Mesenchymal stem cell (in vitro differentiated cells and primary cell): Measurements from ENCODE around the gene OR51B5.

Experiments
- DNase-seq: peaks from one replicate; pipeline ENCODE4 v3.0.0-alpha.2; 2013
- H2AFZ ChIP-seq: one replicate; pipeline ENCODE4 v1.6.1; 2013; ENCODE audit warnings: low read depth, mild to moderate bottlenecking, control low read depth, inconsistent platforms, low read length, moderate library complexity
- H2AK5ac ChIP-seq: 2 replicates; pipeline ENCODE4 v1.6.1; 2013; ENCODE audit warnings: low read length, moderate library complexity, mild to moderate bottlenecking, inconsistent platforms; ENCODE audit not compliant: severe bottlenecking
- H2BK120ac ChIP-seq: one replicate; pipeline ENCODE4 v1.6.1; 2013; ENCODE audit warnings: low read depth, mild to moderate bottlenecking, inconsistent platforms, low read length, moderate library complexity
- H2BK12ac ChIP-seq, 2 experiments: one replicate each; pipeline ENCODE4 v1.6.1; 2013; ENCODE audit warnings: inconsistent platforms in 2 of 2, low read length in 2 of 2, mild to moderate bottlenecking in 2 of 2, moderate library complexity in 2 of 2, control low read depth in 1 of 2
- H2BK15ac ChIP-seq: one replicate; pipeline ENCODE4 v1.6.1; 2013; ENCODE audit warnings: mild to moderate bottlenecking, low read depth, inconsistent platforms; ENCODE audit not compliant: poor library complexity, severe bottlenecking
- H2BK5ac ChIP-seq: 2 replicates; pipeline ENCODE4 v1.6.1; 2013; ENCODE audit warnings: low read depth, mild to moderate bottlenecking, low read length, control low read depth, inconsistent platforms; ENCODE audit not compliant: poor library complexity, severe bottlenecking
- H3K14ac ChIP-seq, 2 experiments: one replicate each; pipeline ENCODE4 v1.6.1; 2013; ENCODE audit warnings: inconsistent platforms in 2 of 2, low read length in 2 of 2, control low read depth in 1 of 2, mild to moderate bottlenecking in 1 of 2, moderate library complexity in 1 of 2
- H3K18ac ChIP-seq, 2 experiments: one replicate each; pipeline ENCODE4 v1.6.1; 2013; ENCODE audit warnings: inconsistent platforms in 2 of 2, low read length in 2 of 2, control low read depth in 1 of 2, low read depth in 1 of 2, mild to moderate bottlenecking in 1 of 2
- H3K23ac ChIP-seq, 2 experiments: one replicate each; pipeline ENCODE4 v1.6.1; 2013; ENCODE audit warnings: inconsistent platforms in 2 of 2, low read length in 2 of 2, mild to moderate bottlenecking in 2 of 2, moderate library complexity in 2 of 2, control low read depth in 1 of 2
- H3K27ac ChIP-seq: 2 replicates; pipeline ENCODE4 v1.5.1; 2013; ENCODE audit warnings: mild to moderate bottlenecking, moderate library complexity, low read length, control low read depth, inconsistent platforms; ENCODE audit not compliant: poor library complexity, severe bottlenecking
- H3K27me3 ChIP-seq, 2 experiments: 2 replicates each; pipeline versions ENCODE4 v1.6.1 to v1.7.0; 2013; ENCODE audit warnings: low read length in 2 of 2, mild to moderate bottlenecking in 2 of 2, moderate library complexity in 2 of 2, control low read depth in 1 of 2, inconsistent platforms in 1 of 2; ENCODE audit not compliant: control insufficient read depth in 1 of 2, insufficient read depth in 1 of 2
- H3K36me3 ChIP-seq, 2 experiments: 2 replicates each; pipeline versions ENCODE4 v1.6.1 to v1.7.0; 2013; ENCODE audit warnings: low read length in 2 of 2, control low read depth in 1 of 2, inconsistent platforms in 1 of 2, low read depth in 1 of 2, mild to moderate bottlenecking in 1 of 2; ENCODE audit not compliant: insufficient read depth in 2 of 2, control insufficient read depth in 1 of 2
- H3K4ac ChIP-seq, 2 experiments: one replicate each; pipeline ENCODE4 v1.6.1; 2013; ENCODE audit warnings: inconsistent platforms in 2 of 2, low read length in 2 of 2, mild to moderate bottlenecking in 2 of 2, moderate library complexity in 2 of 2, control low read depth in 1 of 2, low read depth in 1 of 2
- H3K4me1 ChIP-seq: 2 replicates; pipeline ENCODE4 v1.6.1; 2013; ENCODE audit warnings: low read depth, low read length, control low read depth; ENCODE audit not compliant: control insufficient read depth, insufficient read depth
- H3K4me2 ChIP-seq: 2 replicates; pipeline ENCODE4 v1.6.1; 2013; ENCODE audit warnings: low read length, mild to moderate bottlenecking, inconsistent platforms; ENCODE audit not compliant: poor library complexity, severe bottlenecking
- H3K4me3 ChIP-seq, 2 experiments: 2 replicates each; pipeline versions ENCODE4 v1.5.1 to v1.7.0; 2013; ENCODE audit warnings: low read length in 2 of 2, mild to moderate bottlenecking in 2 of 2, control low read depth in 1 of 2, low read depth in 1 of 2; ENCODE audit not compliant: insufficient read depth in 1 of 2
- H3K79me1 ChIP-seq: replicated peaks from 2 replicates; pipeline ENCODE4 v1.6.1; 2013; ENCODE audit warnings: mild to moderate bottlenecking, control low read depth, low read length, inconsistent platforms; ENCODE audit not compliant: poor library complexity, severe bottlenecking
- H3K9ac ChIP-seq: 2 replicates; pipeline ENCODE4 v1.7.0; 2013; ENCODE audit warnings: mild to moderate bottlenecking, low read length, moderate library complexity
- H3K9me3 ChIP-seq: 2 replicates; pipeline ENCODE4 v1.7.0; 2013; ENCODE audit warnings: mild to moderate bottlenecking, low read length; ENCODE audit not compliant: control insufficient read depth
- H4K8ac ChIP-seq: one replicate; pipeline ENCODE4 v1.6.1; 2013; ENCODE audit warnings: inconsistent platforms, mild to moderate bottlenecking, low read length, moderate library complexity
- H4K91ac ChIP-seq: one replicate; pipeline ENCODE4 v1.6.1; 2013; ENCODE audit warnings: mild to moderate bottlenecking, low read length, inconsistent platforms
- WGBS: methylation state at CpG from one replicate; pipeline ENCODE4 v1.1.7; 2013; ENCODE audit warnings: mixed read lengths; 5-methylcytosine and 5-hydroxymethylcytosine counted together

Gene OR51B5

DNA sequence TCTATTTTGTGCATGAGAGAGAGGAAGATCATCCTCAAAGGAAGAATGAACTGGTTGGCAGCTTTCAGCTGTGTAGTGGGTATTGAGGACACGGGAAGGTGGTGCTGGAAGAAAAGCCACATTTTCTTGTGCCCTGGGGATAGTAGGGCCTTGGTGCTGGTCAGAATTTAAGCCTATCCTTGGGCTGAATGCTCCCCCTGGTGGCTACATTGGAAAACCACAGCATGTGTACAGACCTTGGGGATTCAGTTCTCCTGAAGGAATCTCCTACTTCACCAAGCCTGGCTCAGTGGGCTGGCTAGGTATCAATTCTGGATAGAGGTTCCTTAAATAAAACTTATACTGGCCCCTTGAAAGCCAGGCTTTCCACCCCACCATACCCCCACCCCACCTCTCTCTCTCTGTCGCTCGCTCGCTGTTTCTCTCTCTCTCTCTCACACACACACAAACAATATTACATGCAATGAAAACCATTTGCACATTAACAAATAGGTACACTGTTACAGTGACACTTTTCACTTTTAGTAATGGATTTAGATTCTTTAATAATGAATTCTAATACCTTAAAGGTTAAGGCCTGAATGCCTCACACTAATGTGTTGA lies 37.5 kb upstream of the OR51B5 start:
- Histone ChIP-seq H3K4me1 (no peaks in the 10 kb centered on the region), H3K18ac (no peak overlapping the region), H3K9ac (no peak overlapping the region), H3K4me2 (no peak overlapping the region), H2AK5ac (no peak overlapping the region), H3K79me1 (no peaks in the 10 kb centered on the region), H2BK15ac (no peak overlapping the region), H3K4ac (no peak overlapping the region), H2BK12ac (no peak overlapping the region), H3K36me3 (no peaks in the 10 kb centered on the region), H2BK120ac (no peak overlapping the region), H3K4me3 (no peak overlapping the region), H3K27me3 (peaks cover 0 to 11% of the 10 kb centered on the region in 2 experiments), H2BK5ac (no peak overlapping the region), H3K27ac (no peak overlapping the region), H4K8ac (no peak overlapping the region), H4K91ac (no peak overlapping the region), H2AFZ (no peak overlapping the region), H3K9me3 (no peaks in the 10 kb centered on the region), H3K14ac (no peak overlapping the region), H3K23ac (no peak overlapping the region)
- 75% methylated on average over 4 of the region's 4 CpGs for WGBS
- DNase-seq: peak; percentile 70

DNA sequence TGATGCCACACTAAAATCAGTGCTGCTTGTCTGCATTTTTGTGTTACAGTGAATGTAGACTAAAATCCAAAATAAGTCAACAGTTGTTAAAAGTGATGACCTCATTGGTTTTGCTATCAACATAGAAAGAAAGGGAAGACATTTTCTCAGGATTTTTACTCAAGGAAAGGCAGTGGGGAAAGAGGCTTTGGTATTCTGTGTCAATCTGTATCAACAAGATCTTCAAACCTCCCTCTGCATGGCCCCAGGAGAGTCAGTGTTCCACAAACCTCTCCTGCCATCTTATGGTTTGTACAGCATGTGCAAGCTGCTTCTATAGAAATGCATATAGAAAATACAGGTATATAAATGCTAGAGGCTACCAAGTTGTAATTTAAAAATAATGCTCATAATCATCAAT lies 26.5 kb upstream of the OR51B5 start:
- Histone ChIP-seq H3K14ac (no peak overlapping the region), H3K36me3 (no peaks in the 10 kb centered on the region), H3K23ac (no peak overlapping the region), H2BK12ac (no peak overlapping the region), H3K4ac (no peak overlapping the region), H3K4me1 (peaks cover 2% of the 10 kb centered on the region), H3K27ac (no peak overlapping the region), H2BK5ac (no peak overlapping the region), H2BK120ac (no peak overlapping the region), H3K79me1 (no peaks in the 10 kb centered on the region), H4K91ac (no peak overlapping the region), H3K9me3 (no peaks in the 10 kb centered on the region), H4K8ac (no peak overlapping the region), H2AK5ac (no peak overlapping the region), H3K4me3 (no peak overlapping the region), H3K4me2 (no peak overlapping the region), H2BK15ac (no peak overlapping the region), H2AFZ (no peak overlapping the region), H3K9ac (no peak overlapping the region), H3K18ac (no peak overlapping the region), H3K27me3 (no peaks in the 10 kb centered on the region)
- DNase-seq: peak; percentile 68

DNA sequence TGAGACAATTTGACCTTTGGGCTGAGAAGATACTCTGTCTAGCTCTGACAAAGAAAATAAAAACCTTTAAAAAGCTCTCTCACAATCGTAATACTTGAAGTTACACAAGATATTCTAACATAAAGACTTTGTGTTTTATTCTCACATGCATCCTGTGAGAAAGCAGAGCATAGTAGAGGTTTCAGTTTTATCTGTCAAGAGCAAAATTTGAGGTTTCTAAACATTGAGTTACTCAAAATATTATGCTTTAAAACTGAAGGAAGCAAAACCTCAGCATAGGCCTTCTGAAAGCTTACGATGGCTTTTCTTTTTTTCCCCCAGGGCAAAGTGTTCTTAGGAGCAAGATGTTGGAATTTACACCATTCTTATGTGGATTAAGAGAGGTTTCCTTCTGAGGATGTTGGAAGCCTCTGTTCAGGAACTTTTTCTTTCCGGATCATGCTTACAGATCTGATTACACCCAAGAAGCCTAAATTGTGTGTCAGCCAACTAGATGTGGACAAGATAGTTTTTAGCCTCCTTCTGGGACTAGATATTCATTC lies 25.2 kb upstream of the OR51B5 start:
- H4K91ac ChIP-seq: no peak overlapping the region
- peaks cover 2% of the 10 kb centered on the region for H3K4me1 ChIP-seq
- H3K4me2 ChIP-seq: no peak overlapping the region
- no peaks in the 10 kb centered on the region for H3K79me1 ChIP-seq
- H3K36me3 ChIP-seq: no peaks in the 10 kb centered on the region
- H3K27me3 ChIP-seq: no peaks in the 10 kb centered on the region
- 92% methylated on average over 2 of the region's 3 CpGs for WGBS
- no peak overlapping the region for H3K18ac ChIP-seq
- DNase-seq: no peak
- H4K8ac ChIP-seq: no peak overlapping the region
- H2BK12ac ChIP-seq: no peak overlapping the region
- H3K4me3 ChIP-seq: no peak overlapping the region
- H3K9me3 ChIP-seq: no peaks in the 10 kb centered on the region
- no peak overlapping the region for H3K9ac ChIP-seq
- H2BK5ac ChIP-seq: no peak overlapping the region
- H3K27ac ChIP-seq: no peak overlapping the region
- no peak overlapping the region for H2AFZ ChIP-seq
- no peak overlapping the region for H3K14ac ChIP-seq
- no peak overlapping the region for H2AK5ac ChIP-seq
- H2BK120ac ChIP-seq: no peak overlapping the region
- H3K4ac ChIP-seq: no peak overlapping the region
- H2BK15ac ChIP-seq: no peak overlapping the region
- no peak overlapping the region for H3K23ac ChIP-seq

DNA sequence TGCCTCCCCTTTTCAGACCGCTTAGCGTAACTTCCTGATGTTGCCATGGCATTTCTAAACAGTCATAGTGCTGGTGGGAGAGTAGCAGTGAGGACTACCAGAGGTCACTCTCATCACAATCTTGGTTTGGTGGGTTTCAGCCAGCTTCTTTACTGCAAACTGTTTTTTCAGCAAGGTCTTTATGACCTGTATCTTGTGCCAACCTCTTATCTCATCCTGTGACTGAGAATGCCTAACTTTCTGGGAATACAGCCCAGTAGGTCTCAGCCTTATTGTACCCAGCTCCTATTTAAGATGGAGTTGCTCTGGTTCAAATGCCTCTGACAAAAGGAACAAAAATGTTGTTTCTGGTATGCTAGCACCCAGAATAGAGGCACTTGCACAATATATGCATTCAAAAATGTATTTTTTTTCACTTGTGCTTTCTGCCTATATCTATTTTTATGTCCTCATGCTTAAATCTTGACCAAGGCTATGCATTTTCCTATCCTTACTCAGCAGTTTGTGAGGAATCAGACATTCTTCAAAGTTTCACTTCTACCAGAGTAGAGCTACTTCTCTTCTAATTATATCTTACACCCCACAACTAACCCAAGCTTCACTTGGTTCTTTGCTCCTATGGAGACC lies 24.2 kb upstream of the OR51B5 start:
- H2AFZ ChIP-seq: no peak overlapping the region
- no peak overlapping the region for H3K4me2 ChIP-seq
- H4K91ac ChIP-seq: no peak overlapping the region
- H3K36me3 ChIP-seq: no peaks in the 10 kb centered on the region
- no peaks in the 10 kb centered on the region for H3K79me1 ChIP-seq
- no peaks in the 10 kb centered on the region for H3K27me3 ChIP-seq
- H2BK120ac ChIP-seq: no peak overlapping the region
- peak; percentile 29 for DNase-seq
- no peak overlapping the region for H2BK5ac ChIP-seq
- no peak overlapping the region for H2BK15ac ChIP-seq
- peaks cover 2% of the 10 kb centered on the region for H3K4me1 ChIP-seq
- no peak overlapping the region for H3K27ac ChIP-seq
- H3K23ac ChIP-seq: no peak overlapping the region
- H3K4ac ChIP-seq: peak overlapping the region in 1 of 2 experiments; percentile 47
- no peaks in the 10 kb centered on the region for H3K9me3 ChIP-seq
- WGBS: 94% methylated on average over 2 of the region's 2 CpGs
- no peak overlapping the region for H3K9ac ChIP-seq
- no peak overlapping the region for H2BK12ac ChIP-seq
- no peak overlapping the region for H2AK5ac ChIP-seq
- no peak overlapping the region for H3K14ac ChIP-seq
- no peak overlapping the region for H3K4me3 ChIP-seq
- no peak overlapping the region for H3K18ac ChIP-seq
- no peak overlapping the region for H4K8ac ChIP-seq
